ENCODE data around the gene KIAA1328.

Gene KIAA1328

DNA sequence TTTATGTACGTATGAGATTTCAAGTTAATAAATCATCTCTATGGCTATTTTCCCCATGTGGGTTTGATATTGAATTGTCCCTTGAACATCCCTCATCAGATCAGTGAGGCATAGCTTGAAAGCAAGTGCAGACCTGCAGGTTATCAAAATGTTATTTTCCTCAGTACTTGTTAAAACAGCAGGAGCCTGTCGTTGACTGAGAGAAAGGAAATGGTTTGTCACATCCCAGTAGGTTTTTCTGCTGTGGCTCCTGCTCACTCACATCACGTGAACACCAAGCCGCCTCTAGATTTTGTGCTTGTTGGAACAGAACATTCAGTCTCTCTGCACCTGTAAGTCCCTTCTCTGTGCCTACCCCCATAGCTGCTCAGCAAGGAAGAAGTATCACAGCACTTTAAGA lies 396.4 kb downstream of the KIAA1328 start:
- Histone ChIP-seq H3K27ac (no peak overlapping the region), H3K4me3 (no peak overlapping the region), H3K9me3 (no peaks in the 10 kb centered on the region), H3K36me3 (peaks cover 0 to 8% (median 6%) of the 10 kb centered on the region in 3 donors), H3K4me1 (peaks cover 0 to 10% (median 1%) of the 10 kb centered on the region in 4 donors), H3K27me3 (no peaks in the 10 kb centered on the region)
- DNase-seq = no peak
- intact Hi-C loops (cut with DNase I; ENCODE audit: low total_unique reads) = no loop called here
- TF ChIP-seq CTCF (IDR thresholded peaks at IDR 0.05) = no peak

DNA sequence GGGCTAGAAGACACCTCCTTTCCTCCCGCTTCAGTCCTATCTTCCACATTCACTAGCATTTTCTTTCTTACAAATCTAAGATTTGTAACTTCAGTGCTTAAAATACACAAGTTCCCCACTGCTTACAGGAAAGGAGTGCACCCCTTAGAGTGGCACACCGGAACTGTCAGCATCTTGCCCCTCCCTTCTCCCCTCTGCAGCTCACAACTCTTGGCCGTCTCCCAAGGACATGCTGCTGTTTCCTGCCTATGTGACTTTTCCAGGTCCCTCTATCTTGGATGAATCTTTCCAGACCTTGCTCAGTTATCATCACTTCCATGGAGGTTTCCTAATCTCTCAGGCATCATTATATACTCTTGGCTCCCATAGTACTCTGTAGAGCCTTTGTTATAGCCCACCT lies 401.8 kb downstream of the KIAA1328 start:
- Histone ChIP-seq H3K4me3 (no peak overlapping the region), H3K27ac (no peak overlapping the region), H3K9me3 (no peaks in the 10 kb centered on the region), H3K4me1 (no peaks in the 10 kb centered on the region), H3K36me3 (no peaks in the 10 kb centered on the region), H3K27me3 (no peaks in the 10 kb centered on the region)
- intact Hi-C loops (cut with DNase I; ENCODE audit: low total_unique reads) = no loop called here
- no peak for TF ChIP-seq CTCF (IDR thresholded peaks at IDR 0.05)
- no peak for DNase-seq

DNA sequence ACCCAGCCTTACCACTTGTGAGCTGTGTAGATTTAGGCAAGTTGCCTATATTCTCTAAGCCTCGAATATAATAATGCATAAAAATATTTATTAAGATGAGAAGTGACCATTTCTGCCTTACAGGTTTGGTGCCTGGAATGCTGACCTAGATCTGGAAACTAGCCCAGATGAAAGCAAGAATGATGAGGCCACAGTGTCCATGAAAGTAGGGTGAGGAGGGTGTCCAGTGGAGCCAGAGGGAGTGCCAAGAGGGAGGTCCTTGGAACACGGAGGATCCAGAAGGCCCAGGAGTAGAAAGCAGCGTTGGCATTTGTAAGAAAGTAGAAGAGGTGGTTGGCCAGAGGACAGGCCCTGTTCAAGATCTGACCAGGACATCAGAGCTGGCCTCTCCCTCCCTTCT lies 402.3 kb downstream of the KIAA1328 start:
- intact Hi-C loops (cut with DNase I; ENCODE audit: low total_unique reads) = no loop called here
- Histone ChIP-seq H3K27ac (no peak overlapping the region), H3K4me3 (no peak overlapping the region), H3K9me3 (no peaks in the 10 kb centered on the region), H3K4me1 (no peaks in the 10 kb centered on the region), H3K27me3 (no peaks in the 10 kb centered on the region), H3K36me3 (no peaks in the 10 kb centered on the region)
- no peak for DNase-seq
- TF ChIP-seq CTCF (IDR thresholded peaks at IDR 0.05) = no peak

GRCh38 chr18:37235583-37235982 lies 406.7 kb downstream of the KIAA1328 start:
- no peak for TF ChIP-seq CTCF (IDR thresholded peaks at IDR 0.05)
- DNase-seq = no peak
- H3K27ac ChIP-seq = no peak overlapping the region
- intact Hi-C loops (cut with DNase I; ENCODE audit: low total_unique reads) = no loop called here
- no peaks in the 10 kb centered on the region for H3K9me3 ChIP-seq
- H3K27me3 ChIP-seq = no peaks in the 10 kb centered on the region
- no peak overlapping the region for H3K4me3 ChIP-seq
- H3K36me3 ChIP-seq = no peaks in the 10 kb centered on the region
- no peaks in the 10 kb centered on the region for H3K4me1 ChIP-seq

DNA sequence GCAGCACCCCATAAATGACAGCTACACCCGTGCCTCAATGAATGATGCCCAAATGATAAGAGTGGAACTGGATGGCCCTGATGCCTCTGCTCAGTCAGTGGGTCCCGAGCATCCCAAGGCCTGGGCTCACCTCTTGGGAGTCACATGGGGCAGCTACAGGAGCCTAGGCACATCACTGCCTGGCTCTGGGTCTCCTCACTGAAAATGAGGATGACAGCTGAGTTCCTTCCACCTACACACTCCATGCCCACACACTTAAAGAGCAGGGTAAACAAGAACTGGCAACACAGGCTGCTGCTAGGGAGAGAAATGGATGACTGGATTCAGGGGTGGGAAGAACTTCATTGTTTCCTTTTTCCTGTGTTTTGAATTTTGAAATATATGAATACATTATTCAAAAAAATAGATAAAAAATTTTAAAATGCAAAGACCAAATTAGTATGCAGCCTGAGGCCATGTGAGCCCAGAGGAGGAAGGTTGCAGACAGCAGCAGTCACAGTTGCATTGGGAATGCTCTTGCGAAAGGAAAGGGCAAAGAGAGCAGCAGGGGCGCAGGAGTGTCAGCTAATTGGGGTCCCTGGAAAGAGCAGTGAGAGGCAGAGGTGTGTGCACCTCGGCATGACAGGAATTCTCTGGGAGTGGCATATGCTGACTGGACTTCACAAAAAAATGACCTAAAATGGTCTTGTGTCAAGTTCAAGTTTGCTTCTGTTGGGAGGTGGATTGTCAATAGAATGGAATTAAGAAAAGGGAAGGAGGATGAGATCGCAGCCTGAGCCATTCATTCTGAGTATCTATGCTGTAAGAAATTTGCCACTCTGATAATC lies 409.6 kb downstream of the KIAA1328 start:
- Histone ChIP-seq H3K9me3 (no peaks in the 10 kb centered on the region), H3K36me3 (no peaks in the 10 kb centered on the region), H3K27me3 (no peaks in the 10 kb centered on the region), H3K27ac (no peak overlapping the region), H3K4me1 (peaks cover 0 to 4% (median 0%) of the 10 kb centered on the region in 4 donors), H3K4me3 (no peak overlapping the region)
- no peak for DNase-seq
- intact Hi-C loops (cut with DNase I; ENCODE audit: low total_unique reads) = no loop called here
- no peak for TF ChIP-seq CTCF (IDR thresholded peaks at IDR 0.05)
